NCI-H774 (cell line): ENCODE measurements around the gene SPATA46.

ENCODE experiments used
- DNase-seq: peaks from one replicate; lab custom pipeline; 2025; lab: John Stamatoyannopoulos, UW

Gene SPATA46

DNA sequence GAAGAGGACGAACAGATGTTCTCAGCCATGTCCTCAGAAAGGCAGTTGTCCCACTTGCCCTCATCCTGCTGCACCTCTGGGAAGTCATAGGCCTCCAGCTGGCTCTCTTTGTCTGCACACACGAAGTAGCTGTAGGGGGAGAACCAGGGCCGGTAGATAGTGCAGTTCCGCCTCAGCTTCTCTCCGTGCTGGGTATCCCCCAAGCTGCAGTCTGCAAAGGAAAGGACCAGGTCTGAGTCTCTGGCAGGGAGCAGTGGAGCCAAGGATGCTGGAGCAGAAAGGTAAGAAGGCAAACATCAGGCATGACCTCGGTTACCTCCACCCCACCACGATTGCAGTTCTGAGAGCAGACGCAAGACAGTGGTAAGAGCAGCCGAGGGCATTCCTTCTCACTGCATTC lies 2.2 kb downstream of the SPATA46 start:
- no peak for DNase-seq

DNA sequence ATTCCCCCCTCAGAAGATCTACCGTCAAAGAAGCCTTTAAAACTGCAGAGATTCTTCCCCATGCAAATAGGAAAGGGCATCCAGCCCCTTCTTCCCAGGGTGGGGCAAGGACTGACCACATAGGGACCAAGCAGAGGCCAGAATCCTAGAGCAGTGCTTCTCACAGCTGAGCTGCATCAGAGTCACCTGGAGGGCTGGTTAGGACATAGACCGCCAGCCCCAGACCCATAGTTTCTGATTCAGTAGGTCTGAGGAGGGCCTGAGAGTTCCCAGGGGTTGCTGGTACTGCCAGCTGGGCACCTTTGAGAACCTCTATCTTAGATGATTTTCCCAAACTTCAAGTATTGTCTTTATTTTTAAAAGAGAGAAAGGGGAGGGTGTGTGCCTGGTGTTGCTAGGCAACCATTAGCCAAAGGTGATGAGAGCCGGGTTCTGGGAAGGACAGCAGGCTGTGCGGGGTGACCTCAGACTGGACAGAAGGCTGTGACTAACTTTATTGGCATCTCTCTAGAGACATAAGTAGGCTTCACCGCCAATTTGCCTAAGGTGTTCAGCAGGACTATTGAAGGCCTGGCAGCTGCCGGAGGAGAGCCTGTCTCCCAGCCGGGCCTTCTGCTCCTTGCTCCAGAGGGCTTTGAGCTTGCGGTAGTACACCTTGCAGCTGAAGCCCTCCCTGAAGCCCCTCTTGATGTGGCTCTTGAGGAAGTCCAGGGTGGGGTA lies 3.0 kb downstream of the SPATA46 start:
- no peak for DNase-seq

GRCh38 chr1:162373072-162373427 lies 3.6 kb downstream of the SPATA46 start:
- no peak for DNase-seq

- no peak for DNase-seq
These were observed 4.2 kb downstream of the SPATA46 start for GRCh38 chr1:162372159-162373071.

DNA sequence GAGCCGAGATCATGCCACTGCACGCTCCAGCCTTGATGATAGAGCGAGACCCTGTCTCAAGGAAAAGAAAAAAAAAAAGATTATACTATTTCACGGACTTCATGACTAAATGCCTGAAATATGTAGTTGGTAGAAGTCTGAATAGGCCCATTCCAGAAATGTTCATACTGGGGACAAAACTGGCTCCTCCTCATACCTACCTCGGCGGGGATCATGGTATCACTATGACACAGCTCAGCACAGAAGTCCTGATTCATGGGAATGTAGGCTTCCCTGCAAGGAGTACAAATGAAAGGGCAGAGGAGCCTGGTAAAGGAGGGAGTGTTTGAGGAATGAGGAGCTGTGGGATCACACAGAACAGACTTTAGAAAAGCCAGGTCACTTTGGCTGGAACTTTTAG lies 5.0 kb downstream of the SPATA46 start:
- no peak for DNase-seq

GRCh38 chr1:162370721-162371120 lies 5.9 kb downstream of the SPATA46 start:
- no peak for DNase-seq

DNA sequence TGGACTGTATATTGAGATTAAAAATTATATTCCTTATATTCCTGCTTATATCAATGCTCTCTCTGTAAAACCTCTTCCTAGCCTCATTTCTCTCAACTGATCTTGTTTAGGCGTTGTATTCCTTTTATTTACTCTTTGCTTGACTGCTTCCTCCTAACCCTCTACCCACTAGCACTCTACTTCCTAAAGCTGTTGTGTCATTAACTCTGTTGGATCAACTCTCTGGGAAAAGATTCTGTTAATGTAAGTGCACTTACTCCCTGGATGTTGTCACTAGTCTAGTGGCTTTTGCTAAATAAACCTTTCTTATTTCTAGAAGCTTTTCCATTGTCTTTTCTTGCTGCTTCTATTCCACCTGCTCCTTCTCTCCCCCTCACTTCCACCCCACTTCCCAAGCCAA lies 6.5 kb downstream of the SPATA46 start:
- DNase-seq, result no peak

GRCh38 chr1:162369571-162369970 lies 7.1 kb downstream of the SPATA46 start:
- no peak for DNase-seq

DNA sequence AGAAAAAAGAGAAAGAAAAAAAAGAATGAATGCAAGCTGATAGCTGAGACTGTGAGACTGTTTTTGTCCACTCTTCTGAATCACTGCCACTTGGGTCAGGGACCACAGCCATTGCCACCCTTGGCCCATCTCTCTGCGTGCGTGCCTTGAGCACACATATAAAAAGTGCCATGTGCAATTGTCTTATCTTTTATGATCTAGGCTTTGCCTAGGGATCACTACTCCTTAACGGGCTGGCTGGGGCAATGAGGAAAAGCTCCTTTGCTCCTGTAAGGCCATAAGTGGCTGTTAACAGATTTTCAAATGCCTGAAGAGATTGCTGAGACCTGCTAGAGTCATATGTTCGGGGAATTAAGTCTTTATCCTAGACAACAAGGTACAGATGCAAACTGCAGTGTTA lies 8.2 kb downstream of the SPATA46 start:
- no peak for DNase-seq

GRCh38 chr1:162367772-162368171 lies 8.9 kb downstream of the SPATA46 start:
- no peak for DNase-seq

DNA sequence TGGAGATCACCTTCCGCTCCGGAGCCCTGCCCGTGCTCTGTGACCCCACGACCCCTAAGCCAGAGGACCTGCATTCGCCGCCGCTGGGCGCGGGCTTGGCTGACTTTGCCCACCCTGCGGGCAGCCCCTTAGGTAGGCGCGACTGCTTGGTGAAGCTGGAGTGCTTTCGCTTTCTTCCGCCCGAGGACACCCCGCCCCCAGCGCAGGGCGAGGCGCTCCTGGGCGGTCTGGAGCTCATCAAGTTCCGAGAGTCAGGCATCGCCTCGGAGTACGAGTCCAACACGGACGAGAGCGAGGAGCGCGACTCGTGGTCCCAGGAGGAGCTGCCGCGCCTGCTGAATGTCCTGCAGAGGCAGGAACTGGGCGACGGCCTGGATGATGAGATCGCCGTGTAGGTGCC lies 9.6 kb downstream of the SPATA46 start:
- DNase-seq, result no peak

GRCh38 chr1:162366671-162367070 lies 10.0 kb downstream of the SPATA46 start:
- DNase-seq, result no peak

GRCh38 chr1:162366149-162366548 lies 10.5 kb downstream of the SPATA46 start:
- no peak for DNase-seq

DNA sequence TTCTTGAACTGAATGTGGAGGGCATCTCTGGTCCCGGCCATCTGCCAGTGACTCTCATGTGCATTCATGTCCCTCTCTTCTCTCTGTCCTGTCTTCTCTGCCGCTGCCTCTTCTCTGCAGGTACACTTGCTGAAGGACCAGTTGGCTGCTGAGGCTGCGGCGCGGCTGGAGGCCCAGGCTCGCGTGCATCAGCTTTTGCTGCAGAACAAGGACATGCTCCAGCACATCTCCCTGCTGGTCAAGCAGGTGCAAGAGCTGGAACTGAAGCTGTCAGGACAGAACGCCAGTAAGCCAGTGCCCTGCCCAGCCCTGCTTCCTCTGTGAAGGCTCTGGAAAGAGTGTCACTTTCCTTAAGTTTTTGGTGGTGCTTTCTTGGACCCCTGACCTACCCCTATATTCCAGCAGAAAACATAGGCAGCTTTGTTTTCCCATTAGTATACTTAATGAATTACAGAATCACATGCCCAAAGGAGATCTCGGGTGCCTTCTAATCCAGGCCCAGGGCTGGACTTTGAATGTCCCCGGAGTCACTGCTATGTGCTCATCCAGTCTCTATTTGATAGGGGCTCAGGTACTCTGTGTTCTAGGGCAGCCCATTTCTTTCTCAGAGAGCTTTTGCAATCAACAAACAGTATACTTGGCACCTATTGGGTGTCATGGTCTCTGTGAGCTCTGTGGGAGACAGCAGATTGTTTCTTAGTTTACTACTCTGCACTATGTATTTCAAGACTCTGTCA lies 11.2 kb downstream of the SPATA46 start:
- DNase-seq, result no peak

DNA sequence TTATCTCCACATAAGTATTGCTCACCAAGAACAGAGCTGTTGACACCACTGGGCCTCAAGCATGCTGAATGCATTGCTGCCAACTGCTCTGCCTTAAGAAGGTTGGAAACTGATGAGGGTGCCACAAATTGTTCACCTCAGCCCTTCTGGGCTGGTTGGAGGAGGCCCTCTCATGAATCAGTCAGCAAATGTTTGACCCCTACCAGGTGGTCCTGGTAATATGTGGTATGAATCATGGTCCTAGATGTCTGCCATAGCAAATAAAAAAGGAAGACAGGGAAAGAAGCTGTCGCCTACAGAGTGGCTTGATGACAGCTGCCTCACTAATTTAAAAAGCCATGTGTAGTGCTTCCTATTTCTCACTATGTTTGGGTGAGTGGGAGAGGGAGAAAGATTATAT lies 12.2 kb downstream of the SPATA46 start:
- no peak for DNase-seq

DNA sequence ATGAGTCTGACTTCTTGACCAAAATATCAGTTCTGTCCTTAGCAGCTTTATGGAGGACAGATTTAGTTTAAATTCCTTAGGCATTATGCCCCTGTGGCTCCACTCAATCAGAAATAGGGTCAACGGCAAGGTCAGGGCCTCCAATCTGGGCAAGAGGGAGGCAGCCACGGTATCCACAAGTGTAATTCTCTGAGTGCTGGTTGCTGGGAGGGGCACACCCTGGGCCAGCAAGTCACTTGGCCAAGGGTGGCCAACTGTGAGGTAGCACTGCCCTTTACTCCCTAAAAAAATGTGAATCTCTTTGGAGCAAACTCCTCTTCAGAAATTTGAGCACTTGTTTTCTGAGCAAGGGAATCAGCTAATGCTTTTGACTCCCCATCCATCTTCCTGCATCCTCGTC lies 12.8 kb downstream of the SPATA46 start:
- DNase-seq, result no peak

DNA sequence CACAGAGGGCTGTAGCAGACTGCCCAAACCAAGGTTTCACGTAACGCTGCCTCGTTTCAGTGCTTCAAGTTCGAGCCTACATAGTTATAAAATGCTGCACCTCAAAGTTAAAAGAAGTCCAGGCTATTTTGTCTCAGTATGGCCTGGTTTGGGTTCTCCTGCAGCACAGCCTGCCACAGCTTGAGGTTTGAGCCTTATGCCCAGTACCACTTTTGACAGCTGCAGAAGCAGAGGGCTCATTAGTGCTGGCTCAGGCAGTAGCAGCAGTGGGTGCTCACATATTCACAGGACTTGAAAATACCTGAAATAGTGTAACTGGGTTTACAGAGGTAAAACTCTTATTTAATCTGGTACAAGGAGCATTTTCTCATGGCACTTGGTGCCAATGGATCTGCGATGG lies 15.3 kb downstream of the SPATA46 start:
- no peak for DNase-seq

- DNase-seq, result no peak
These were observed 15.8 kb downstream of the SPATA46 start for GRCh38 chr1:162360874-162361260.

DNA sequence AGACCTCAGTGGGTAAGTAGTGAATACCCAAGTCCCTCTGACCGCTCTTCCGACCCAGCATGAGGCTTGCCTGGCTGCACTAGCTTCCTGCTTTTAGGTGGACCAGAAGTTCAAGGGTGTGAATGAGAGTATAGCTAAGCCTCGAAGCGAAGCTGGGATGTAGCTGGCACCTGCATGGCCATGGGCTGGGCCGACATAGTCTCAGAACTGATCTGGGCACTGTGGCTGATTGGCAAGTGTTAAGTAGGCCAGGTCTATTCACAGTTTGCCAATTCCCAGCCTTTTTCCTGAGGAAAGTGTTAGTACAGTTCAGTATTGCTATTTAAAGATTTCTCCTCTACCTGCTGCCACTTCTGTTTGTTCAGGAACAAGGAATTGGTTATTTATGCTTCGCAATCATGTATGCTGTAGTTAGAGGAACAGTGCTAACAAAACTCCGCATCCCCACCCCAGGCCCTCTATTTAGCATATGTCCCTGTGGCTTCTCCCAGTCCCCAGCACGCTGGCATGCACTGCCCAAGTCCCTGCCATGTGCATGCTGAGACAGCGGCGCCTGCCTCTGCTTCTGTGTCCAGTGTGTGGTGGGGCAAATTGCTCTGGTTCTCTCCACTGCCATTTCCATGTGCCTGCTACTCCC lies 16.3 kb downstream of the SPATA46 start:
- DNase-seq, result no peak

- no peak for DNase-seq
These were observed 17.0 kb downstream of the SPATA46 start for GRCh38 chr1:162359523-162360236.

- no peak for DNase-seq
These were observed 17.7 kb downstream of the SPATA46 start for GRCh38 chr1:162358928-162359327.
